Measurements from ENCODE around the gene ADNP2.

- TF ChIP-seq CTCF (IDR thresholded peaks at IDR 0.05) (no peak), POLR2A (IDR thresholded peaks at IDR 0.05; ENCODE audit: low read depth) (no peak)
Observed at GRCh38 chr18:80106482-80107051, 2.5 kb upstream of the ADNP2 start.

Measured in esophagus muscularis mucosa (tissue), 3 donors.